Measurements from ENCODE around the gene ADGRV1. TPM values are rescaled to one million over a fixed set of nuclear protein-coding genes. Genes with fewer than 3 reads are reported as not detected.
"Not testable (repeated sequence)": the region's sequence is repeated elsewhere in the genome, so short reads cannot be mapped to it uniquely, and the experiment has no call there.

The ADGRV1 gene
- total RNA-seq, 1 donor from 2014 or later = under 0.01 TPM

- peak in 1 of 2 donors; percentile 67 for DNase-seq (ENCODE audit: low read depth in 2 of 2)
These were observed 495.1 kb downstream of the ADGRV1 start for GRCh38 chr5:91053741-91054025.

- no peak for DNase-seq (ENCODE audit: low read depth in 2 of 2)
These were observed 499.6 kb downstream of the ADGRV1 start for GRCh38 chr5:91058155-91058554.

- DNase-seq (ENCODE audit: low read depth in 2 of 2) = peak in 1 of 2 donors; percentile 32
These were observed 500.0 kb downstream of the ADGRV1 start for GRCh38 chr5:91058575-91058974.

GRCh38 chr5:91059409-91059808 lies 500.8 kb downstream of the ADGRV1 start:
- peak; percentile 23 to 61 for DNase-seq (ENCODE audit: low read depth in 2 of 2)

- no peak for DNase-seq (ENCODE audit: low read depth in 2 of 2)
These were observed 502.5 kb downstream of the ADGRV1 start for GRCh38 chr5:91061094-91061493.

GRCh38 chr5:91061946-91062562 lies 503.5 kb downstream of the ADGRV1 start:
- no peak for DNase-seq (ENCODE audit: low read depth in 2 of 2)

- not testable (repeated sequence) for DNase-seq (ENCODE audit: low read depth in 2 of 2)
These were observed 504.6 kb downstream of the ADGRV1 start for GRCh38 chr5:91063098-91063690.

GRCh38 chr5:91065496-91065895 lies 506.9 kb downstream of the ADGRV1 start:
- DNase-seq (ENCODE audit: low read depth in 2 of 2) = no peak

- DNase-seq (ENCODE audit: low read depth in 2 of 2) = no peak
These were observed 510.8 kb downstream of the ADGRV1 start for GRCh38 chr5:91069364-91069763.

GRCh38 chr5:91070761-91071550 lies 512.4 kb downstream of the ADGRV1 start:
- DNase-seq (ENCODE audit: low read depth in 2 of 2) = no peak

GRCh38 chr5:91072881-91073280 lies 514.3 kb downstream of the ADGRV1 start:
- no peak for DNase-seq (ENCODE audit: low read depth in 2 of 2)

- no peak for DNase-seq (ENCODE audit: low read depth in 2 of 2)
These were observed 516.0 kb downstream of the ADGRV1 start for GRCh38 chr5:91074615-91075014.

- no peak for DNase-seq (ENCODE audit: low read depth in 2 of 2)
These were observed 517.5 kb downstream of the ADGRV1 start for GRCh38 chr5:91076138-91076537.

GRCh38 chr5:91077623-91078022 lies 519.0 kb downstream of the ADGRV1 start:
- DNase-seq (ENCODE audit: low read depth in 2 of 2) = no peak

- DNase-seq (ENCODE audit: low read depth in 2 of 2) = no peak
These were observed 520.4 kb downstream of the ADGRV1 start for GRCh38 chr5:91079037-91079436.

GRCh38 chr5:91089758-91090157 lies 531.2 kb downstream of the ADGRV1 start:
- DNase-seq (ENCODE audit: low read depth in 2 of 2) = no peak

GRCh38 chr5:91090995-91091394 lies 532.4 kb downstream of the ADGRV1 start:
- no peak for DNase-seq (ENCODE audit: low read depth in 2 of 2)

- DNase-seq (ENCODE audit: low read depth in 2 of 2) = no peak
These were observed 533.1 kb downstream of the ADGRV1 start for GRCh38 chr5:91091471-91092234.

GRCh38 chr5:91092859-91093783 lies 534.5 kb downstream of the ADGRV1 start:
- no peak for DNase-seq (ENCODE audit: low read depth in 2 of 2)

- peak in 1 of 2 donors; percentile 80 for DNase-seq (ENCODE audit: low read depth in 2 of 2)
These were observed 536.7 kb downstream of the ADGRV1 start for GRCh38 chr5:91095313-91095712.

- no peak for DNase-seq (ENCODE audit: low read depth in 2 of 2)
These were observed 537.3 kb downstream of the ADGRV1 start for GRCh38 chr5:91095786-91096385.
